Ovary (tissue), 9 donors: ENCODE results near the gene PLA2G2D. TPM values are rescaled to one million over a fixed set of nuclear protein-coding genes. Genes with fewer than 3 reads are reported as not detected.

Source experiments
- DNase-seq, 5 donors: peaks; one replicate each; pipeline ENCODE4 v3.0.0-alpha.2; 2019 to 2020
- H3K27ac ChIP-seq, 2 donors: fragments of 200-600 bp; one replicate each; pipeline versions ENCODE4 v1.5.1 to v1.8.0; 2019 to 2022
- H3K27me3 ChIP-seq: fragments of 200-600 bp; one replicate; pipeline ENCODE4 v1.8.0; 2022
- H3K36me3 ChIP-seq: fragments of 200-600 bp; sonication (generic); one replicate; pipeline ENCODE4 v1.5.1; 2019
- H3K4me1 ChIP-seq: one replicate; pipeline ENCODE4 v1.8.1; 2013; ENCODE audit warnings: mild to moderate bottlenecking, moderate library complexity; ENCODE audit not compliant: insufficient read depth
- H3K4me3 ChIP-seq: fragments of 200-600 bp; sonication (generic); one replicate; pipeline ENCODE4 v1.5.1; 2017
- H3K9me3 ChIP-seq, 2 donors: fragments of 200-600 bp in 1 of 2; sonication (generic) in 1 of 2; one replicate each; pipeline versions ENCODE4 v1.5.1 to v1.8.1; 2013 to 2019; ENCODE audit warnings: mild to moderate bottlenecking in 1 of 2, moderate library complexity in 1 of 2
- CTCF ChIP-seq, 3 donors: fragments of 450-650 bp in 2 of 3; fragments of 200-600 bp in 1 of 3; IDR thresholded peaks; one replicate each; pipeline versions ENCODE4 v1.5.1 to v1.8.0; 2016 to 2022; ENCODE audit warnings: antibody characterized with exemption in 3 of 3, mild to moderate bottlenecking in 1 of 3
- EP300 ChIP-seq: sonication (generic); formaldehyde crosslinking; IDR thresholded peaks from one replicate; pipeline ENCODE4 v1.6.1; 2017; ENCODE audit warnings: antibody characterized with exemption
- POLR2A ChIP-seq: fragments of 450-650 bp; IDR thresholded peaks from one replicate; pipeline ENCODE4 v1.6.1; 2017; ENCODE audit warnings: antibody characterized with exemption, mild to moderate bottlenecking, moderate library complexity
- WGBS, 3 donors: extraction: QIAGEN DNeasy Blood & Tissue Kit in 1 of 3; methylation state at CpG; one replicate each; pipeline versions ENCODE4 v1.1.5 to v1.1.7; 2013 to 2017; 5-methylcytosine and 5-hydroxymethylcytosine counted together
- intact Hi-C, 4 donors: fragments of 100-400 bp; cut with DNase I; formaldehyde crosslinking; loops; one replicate each; pipeline versions ENCODE4 v1.11.0 to v1.15.1; 2022 to 2023
- polyA plus RNA-seq, 2 donors: library from polyadenylated mRNA; stranded (reverse); fragments of 200-250 nt in 1 of 2; fragments of 350-450 nt in 1 of 2; fragmentation: Illumina TruSeq in 1 of 2; extraction: RNeasy Lipid Tissue Mini Kit (QIAGEN cat#74804) in 1 of 2; gene quantifications; one replicate each; pipeline ENCODE4 v1.2.3, GENCODE V29; 2013 to 2014
- total RNA-seq, 7 donors: library from RNA; depleted of rRNA in 2 of 7; stranded (reverse); fragments of >200 nt in 2 of 7; fragmentation: NEBNext Ultra II Directional in 3 of 7; extraction: Animal tissue kit (Norgen Biotek cat#: 25700) in 3 of 7; gene quantifications; one replicate each; pipeline versions ENCODE4 v1.1.0 to v1.2.4, GENCODE V29; 2016 to 2023
- donor health status: DM: no; HTN: no; CAD: no; lungs with moderate emphysema.
- donor health status: DM: no; HTN: no; CAD: no.
- donor health status: Bipolar disorder and iron deficiency.
- donor health status: DM: yes; HTN: yes; CAD: no.
- donor health status: DM: no; HTN: no; CAD: no.
- donor health status: DM: yes; HTN: yes; CAD: no.

PLA2G2D gene
- total and polyA plus RNA-seq, 9 donors: 0.12 to 2.1 (median 0.12) TPM; not detected in 6

- Histone ChIP-seq H3K36me3 (no peaks in the 10 kb centered on the region), H3K9me3 (no peaks in the 10 kb centered on the region), H3K27me3 (no peaks in the 10 kb centered on the region), H3K4me1 (no peaks in the 10 kb centered on the region), H3K4me3 (no peak overlapping the region), H3K27ac (no peak overlapping the region)
- intact Hi-C loops: no loop called here
- no peak for DNase-seq
- no peak for TF ChIP-seq CTCF (IDR thresholded peaks at IDR 0.05)
- no peak for TF ChIP-seq EP300
- TF ChIP-seq POLR2A: no peak
- WGBS, 3 donors: 81 to 90% (median 82%) methylated on average over 4 of the region's 4 CpGs
These were observed 3.9 kb downstream of the PLA2G2D start for GRCh38 chr1:20115479-20115878.

DNA sequence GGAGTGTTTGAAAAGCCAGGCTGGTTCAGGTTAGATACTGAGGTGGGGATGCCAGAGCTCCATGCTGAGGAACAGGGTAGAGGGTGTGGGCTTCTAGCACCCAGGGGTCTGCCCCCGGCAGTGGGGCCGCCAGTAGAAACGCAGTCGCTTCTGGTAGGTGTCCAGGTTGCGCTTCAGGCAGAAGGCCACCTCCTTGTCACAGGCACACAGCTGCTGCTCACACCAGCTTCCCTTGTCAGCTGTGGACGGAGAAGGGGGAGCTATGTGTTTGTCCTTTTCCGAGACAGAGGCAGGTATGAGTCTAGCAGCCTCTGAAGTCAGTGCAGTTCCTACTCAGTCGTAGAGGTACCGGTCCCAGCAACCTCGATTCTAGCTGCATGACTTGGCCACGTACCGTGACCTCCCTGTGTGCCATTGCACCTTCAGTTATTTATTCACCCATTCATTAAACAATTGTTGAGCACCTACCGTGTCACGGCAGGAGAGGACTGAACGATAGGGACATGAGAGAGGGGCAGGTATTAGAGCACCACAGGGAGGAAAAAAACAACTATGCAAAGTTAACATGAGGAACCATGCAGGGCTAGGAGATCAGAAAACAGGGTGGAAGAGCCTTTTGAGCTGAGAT is 5.2 kb downstream of the PLA2G2D start:
- Histone ChIP-seq H3K36me3 (no peaks in the 10 kb centered on the region), H3K4me1 (peaks cover 2% of the 10 kb centered on the region), H3K27ac (no peak overlapping the region), H3K27me3 (no peaks in the 10 kb centered on the region), H3K4me3 (no peak overlapping the region), H3K9me3 (no peaks in the 10 kb centered on the region)
- no peak for DNase-seq
- 80 to 88% (median 87%) methylated on average over 15 of the region's 15 CpGs for WGBS, 3 donors
- TF ChIP-seq EP300: no peak
- no peak for TF ChIP-seq POLR2A
- TF ChIP-seq CTCF (IDR thresholded peaks at IDR 0.05): no peak
- intact Hi-C loops: no loop called here

- Histone ChIP-seq H3K4me3 (no peak overlapping the region), H3K27ac (no peak overlapping the region), H3K27me3 (no peaks in the 10 kb centered on the region), H3K9me3 (no peaks in the 10 kb centered on the region), H3K36me3 (no peaks in the 10 kb centered on the region), H3K4me1 (peaks cover 12% of the 10 kb centered on the region)
- TF ChIP-seq POLR2A: no peak
- no peak for TF ChIP-seq EP300
- TF ChIP-seq CTCF (IDR thresholded peaks at IDR 0.05): no peak
- intact Hi-C loops: no loop called here
- no peak for DNase-seq
- 92 to 100% (median 95%) methylated on average over 3 of the region's 3 CpGs for WGBS, 3 donors
These were observed 6.9 kb downstream of the PLA2G2D start for GRCh38 chr1:20112279-20113000.

- H3K9me3 ChIP-seq: no peaks in the 10 kb centered on the region
- no peak for DNase-seq
- no peak overlapping the region for H3K27ac ChIP-seq
- TF ChIP-seq EP300 (no peak), POLR2A (no peak), CTCF (IDR thresholded peaks at IDR 0.05) (no peak)
- H3K4me1 ChIP-seq: peaks cover 14% of the 10 kb centered on the region
- 93 to 98% (median 97%) methylated on average over 5 of the region's 5 CpGs for WGBS, 3 donors
- H3K36me3 ChIP-seq: no peaks in the 10 kb centered on the region
- intact Hi-C loops: no loop called here
- H3K27me3 ChIP-seq: no peaks in the 10 kb centered on the region
- no peak overlapping the region for H3K4me3 ChIP-seq
These were observed 7.9 kb downstream of the PLA2G2D start for GRCh38 chr1:20111452-20111851.
